Thymus (tissue), 11 donors: ENCODE measurements around the gene FBXL13. TPM values are rescaled to one million over a fixed set of nuclear protein-coding genes. Genes with fewer than 3 reads are reported as not detected.
"Not testable (repeated sequence)": the region's sequence is repeated elsewhere in the genome, so short reads cannot be mapped to it uniquely, and the experiment has no call there.

Source experiments
- DNase-seq, 9 donors: peaks; one replicate each; pipeline ENCODE4 v3.0.0-alpha.2; 2013; ENCODE audit warnings: low spot score in 9 of 9, low read depth in 6 of 9, missing footprints in 1 of 9
- H3K27ac ChIP-seq, 2 donors: one replicate each; pipeline ENCODE4 v1.5.1; 2013; ENCODE audit warnings: control low read depth in 1 of 2, low read depth in 1 of 2, low read length in 1 of 2, mild to moderate bottlenecking in 1 of 2, moderate library complexity in 1 of 2
- H3K27me3 ChIP-seq, 2 donors: one replicate each; pipeline ENCODE4 v1.5.1; 2013; ENCODE audit warnings: low read length in 1 of 2; ENCODE audit not compliant: control insufficient read depth in 2 of 2, insufficient read depth in 1 of 2
- H3K36me3 ChIP-seq, 2 donors: one replicate each; pipeline ENCODE4 v1.5.1; 2013; ENCODE audit warnings: low read length in 1 of 2, mild to moderate bottlenecking in 1 of 2, moderate library complexity in 1 of 2; ENCODE audit not compliant: control insufficient read depth in 2 of 2, insufficient read depth in 2 of 2
- H3K4me1 ChIP-seq, 2 donors: one replicate each; pipeline ENCODE4 v1.5.1; 2013; ENCODE audit warnings: low read length in 2 of 2; ENCODE audit not compliant: control insufficient read depth in 2 of 2, insufficient read depth in 2 of 2
- H3K4me3 ChIP-seq, 2 donors: one replicate each; pipeline ENCODE4 v1.5.1; 2013; ENCODE audit warnings: low read length in 2 of 2, control low read depth in 1 of 2, mild to moderate bottlenecking in 1 of 2
- H3K9me3 ChIP-seq, 2 donors: one replicate each; pipeline ENCODE4 v1.5.1; 2013; ENCODE audit warnings: low read length in 1 of 2, mild to moderate bottlenecking in 1 of 2; ENCODE audit not compliant: control insufficient read depth in 2 of 2, insufficient read depth in 1 of 2
- WGBS: extraction: QIAGEN DNeasy Blood & Tissue Kit; methylation state at CpG from one replicate; pipeline ENCODE4 v1.1.7; 2013; 5-methylcytosine and 5-hydroxymethylcytosine counted together
- polyA plus RNA-seq: library from polyadenylated mRNA; stranded (reverse); fragments of 200-250 nt; gene quantifications from one replicate; pipeline ENCODE4 v1.2.3, GENCODE V29; 2013
- total RNA-seq: library from RNA; stranded (reverse); fragments of 120-200 nt; gene quantifications from one replicate; pipeline ENCODE4 v1.2.4, GENCODE V29; 2013
- donor health status: healthy.

Gene FBXL13
- total and polyA plus RNA-seq, 2 donors: 1.0 to 3.8 TPM

GRCh38 chr7:102916426-102916825 is 158.2 kb downstream of the FBXL13 start:
- DNase-seq: no peak
- WGBS: 94% methylated on average over 3 of the region's 3 CpGs
- no peaks in the 10 kb centered on the region for H3K9me3 ChIP-seq
- H3K4me1 ChIP-seq: peaks cover 0 to 5% of the 10 kb centered on the region in 2 donors
- no peaks in the 10 kb centered on the region for H3K27me3 ChIP-seq
- H3K27ac ChIP-seq: no peak overlapping the region
- H3K4me3 ChIP-seq: no peak overlapping the region
- H3K36me3 ChIP-seq: no peaks in the 10 kb centered on the region

GRCh38 chr7:102914585-102914984 is 160.0 kb downstream of the FBXL13 start:
- Histone ChIP-seq H3K27me3 (no peaks in the 10 kb centered on the region), H3K36me3 (no peaks in the 10 kb centered on the region), H3K4me1 (peaks cover 0 to 5% of the 10 kb centered on the region in 2 donors), H3K4me3 (no peak overlapping the region), H3K27ac (peak overlapping the region; percentile 2 to 44), H3K9me3 (no peaks in the 10 kb centered on the region)
- WGBS: 94% methylated on average over 8 of the region's 8 CpGs
- peak in 1 of 9 donors; percentile 13 for DNase-seq

- no peaks in the 10 kb centered on the region for H3K27me3 ChIP-seq
- peaks cover 0 to under 1% of the 10 kb centered on the region in 2 donors for H3K9me3 ChIP-seq
- 93% methylated on average over 9 of the region's 9 CpGs for WGBS
- H3K4me3 ChIP-seq: peak overlapping the region in 1 of 2 donors; percentile 0
- peaks cover 0 to 5% of the 10 kb centered on the region in 2 donors for H3K4me1 ChIP-seq
- DNase-seq: no peak
- no peaks in the 10 kb centered on the region for H3K36me3 ChIP-seq
- peak overlapping the region in 1 of 2 donors; percentile 1 for H3K27ac ChIP-seq
Measured at GRCh38 chr7:102913826-102914225, 160.8 kb downstream of the FBXL13 start.

GRCh38 chr7:102912742-102913141 is 161.9 kb downstream of the FBXL13 start, which contains the start of gene LRRC17:
Gene LRRC17 (plus strand): TSS chr7:102913000. CDS start chr7:102933914, 20,914 bp downstream.
- H3K9me3 ChIP-seq: peaks cover 0 to 5% of the 10 kb centered on the region in 2 donors
- peak in 4 of 9 donors; percentile 6 to 37 (median 16) for DNase-seq
- no peaks in the 10 kb centered on the region for H3K27me3 ChIP-seq
- 62% methylated on average over 6 of the region's 6 CpGs for WGBS
- peaks cover 0 to 5% of the 10 kb centered on the region in 2 donors for H3K4me1 ChIP-seq
- peak within 1 kb of the TSS in 1 of 2 donors; percentile 58 for H3K27ac ChIP-seq
- H3K4me3 ChIP-seq: peak within 1 kb of the TSS in 1 of 2 donors; percentile 17
- no peaks in the 10 kb centered on the region for H3K36me3 ChIP-seq

- Histone ChIP-seq H3K27me3 (no peaks in the 10 kb centered on the region), H3K36me3 (no peaks in the 10 kb centered on the region), H3K4me1 (peaks cover 0 to 5% of the 10 kb centered on the region in 2 donors), H3K4me3 (no peak overlapping the region), H3K9me3 (peaks cover 0 to 5% of the 10 kb centered on the region in 2 donors), H3K27ac (no peak overlapping the region)
- DNase-seq: no peak
Measured at GRCh38 chr7:102908676-102909075, 165.9 kb downstream of the FBXL13 start.

GRCh38 chr7:102903576-102903975 is 171.0 kb downstream of the FBXL13 start:
- WGBS: 100% methylated on average over 1 of the region's 1 CpG
- not testable (repeated sequence) for H3K4me1 ChIP-seq, H3K9me3 ChIP-seq, DNase-seq, H3K27me3 ChIP-seq, H3K4me3 ChIP-seq, H3K36me3 ChIP-seq, H3K27ac ChIP-seq

GRCh38 chr7:102902052-102902451 is 172.5 kb downstream of the FBXL13 start:
- 94% methylated on average over 2 of the region's 2 CpGs for WGBS
- H3K36me3 ChIP-seq, H3K4me1 ChIP-seq, H3K9me3 ChIP-seq, H3K27ac ChIP-seq, H3K4me3 ChIP-seq, H3K27me3 ChIP-seq, DNase-seq: not testable (repeated sequence)

GRCh38 chr7:102898532-102898859 is 176.1 kb downstream of the FBXL13 start:
- Histone ChIP-seq H3K27me3 (no peaks in the 10 kb centered on the region), H3K4me1 (no peaks in the 10 kb centered on the region), H3K27ac (no peak overlapping the region), H3K9me3 (no peaks in the 10 kb centered on the region), H3K4me3 (no peak overlapping the region), H3K36me3 (no peaks in the 10 kb centered on the region)
- DNase-seq: no peak
- 92% methylated on average over 5 of the region's 5 CpGs for WGBS

- DNase-seq: no peak
- 95% methylated on average over 5 of the region's 5 CpGs for WGBS
- Histone ChIP-seq H3K4me3 (no peak overlapping the region), H3K9me3 (no peaks in the 10 kb centered on the region), H3K4me1 (no peaks in the 10 kb centered on the region), H3K27ac (no peak overlapping the region), H3K27me3 (no peaks in the 10 kb centered on the region), H3K36me3 (no peaks in the 10 kb centered on the region)
Measured at GRCh38 chr7:102897856-102898531, 176.6 kb downstream of the FBXL13 start.
